Endodermal cell (in vitro differentiated cells): ENCODE data around the gene BPIFB6. TPM values are rescaled to one million over a fixed set of nuclear protein-coding genes. Genes with fewer than 3 reads are reported as not detected.
A peak's percentile ranks its signal among the peaks of the same experiment; 100 is the strongest.

Experiments used
- DNase-seq: peaks from one replicate; pipeline ENCODE4 v3.0.0-alpha.2; 2017
- H3K27ac ChIP-seq: 2 replicates; pipeline ENCODE4 v1.5.1; 2013; ENCODE audit warnings: mild to moderate bottlenecking, low read depth, low read length, moderate library complexity
- H3K27me3 ChIP-seq: 2 replicates; pipeline ENCODE4 v1.6.1; 2013; ENCODE audit warnings: mild to moderate bottlenecking, low read length, moderate library complexity; ENCODE audit not compliant: insufficient read depth, control insufficient read depth, poor library complexity, severe bottlenecking
- H3K36me3 ChIP-seq: 2 replicates; pipeline ENCODE4 v1.7.0; 2013; ENCODE audit warnings: mild to moderate bottlenecking, low read length, moderate library complexity; ENCODE audit not compliant: control insufficient read depth, insufficient read depth
- H3K4me1 ChIP-seq: one replicate; pipeline ENCODE4 v1.7.0; 2013; ENCODE audit warnings: low read length; ENCODE audit not compliant: control insufficient read depth, insufficient read depth
- H3K4me3 ChIP-seq: 2 replicates; pipeline ENCODE4 v1.5.1; 2013; ENCODE audit warnings: mild to moderate bottlenecking, low read length, moderate library complexity
- H3K9ac ChIP-seq: 2 replicates; pipeline ENCODE4 v1.6.1; 2013; ENCODE audit warnings: mild to moderate bottlenecking, low read length, moderate library complexity; ENCODE audit not compliant: poor library complexity, severe bottlenecking; ENCODE audit errors: extremely low read depth
- H3K9me3 ChIP-seq: 2 replicates; pipeline ENCODE4 v1.6.1; 2013; ENCODE audit warnings: mild to moderate bottlenecking, low read length, moderate library complexity; ENCODE audit not compliant: control insufficient read depth
- H3K27ac Mint-ChIP-seq: 2 replicates; pipeline ENCODE4 v1.8.0; 2020; ENCODE audit warnings: mixed read lengths
- H3K27me3 Mint-ChIP-seq: 2 replicates; pipeline ENCODE4 v1.8.0; 2021; ENCODE audit warnings: mild to moderate bottlenecking, mixed read lengths; ENCODE audit not compliant: insufficient read depth
- H3K36me3 Mint-ChIP-seq: 2 replicates; pipeline ENCODE4 v1.8.0; 2020; ENCODE audit warnings: low read depth, mixed read lengths
- H3K4me1 Mint-ChIP-seq: 2 replicates; pipeline ENCODE4 v1.8.0; 2020; ENCODE audit warnings: mixed read lengths
- H3K4me3 Mint-ChIP-seq: 2 replicates; pipeline ENCODE4 v1.8.0; 2020; ENCODE audit warnings: mild to moderate bottlenecking, moderate library complexity, mixed read lengths
- H3K9me3 Mint-ChIP-seq: 2 replicates; pipeline ENCODE4 v1.8.0; 2020; ENCODE audit warnings: mild to moderate bottlenecking, mixed read lengths
- WGBS, 2 experiments: methylation state at CpG; one replicate each; pipeline versions ENCODE4 v1.1.5 to v1.1.7; 2013; ENCODE audit warnings: missing lambda C conversion rate in 2 of 2, mixed read lengths in 1 of 2; ENCODE audit not compliant: insufficient coverage in 1 of 2, insufficient read length in 1 of 2; 5-methylcytosine and 5-hydroxymethylcytosine counted together
- long read RNA-seq, 4 experiments: library from polyadenylated mRNA in 2 of 4; library from RNA in 1 of 4; library from capped mRNA in 1 of 4; stranded (forward) in 3 of 4; unstranded in 1 of 4; transcript quantifications; one replicate each; pipeline ENCODE4 v2.0.0, GENCODE V29; 2020 to 2021; ENCODE audit warnings: inconsistent platforms in 1 of 4
- polyA plus RNA-seq, 2 experiments: library from polyadenylated mRNA; stranded (reverse); fragments of 50-300 nt; gene quantifications; one replicate each; pipeline ENCODE4 v1.2.3, GENCODE V29; 2013
- total RNA-seq, 2 donors: library from RNA; stranded (reverse); fragmentation: NEBNext Ultra II Directional in 1 of 2; extraction: Animal tissue kit (Norgen Biotek cat#: 25700) in 1 of 2; gene quantifications; 2 replicates in 1 of 2; 3 replicates in 1 of 2; pipeline ENCODE4 v1.2.1, GENCODE V29; 2021
- TF ChIP-seq, protein P1 (sequence below): fragments of 200-600 bp; sonication (generic); conservative IDR thresholded peaks from 2 replicates; pipeline ENCODE4 v1.5.0; 2021; ENCODE audit warnings: antibody characterized with exemption, mild to moderate bottlenecking

BPIFB6 gene
- not detected for total RNA-seq
- polyA plus RNA-seq (2013, experiment 1 of 2): not detected
- not detected for polyA plus RNA-seq (2013, experiment 2 of 2)
- long read RNA-seq, experiment 1: 0 reads
- long read RNA-seq, experiment 2: 0 reads
- long read RNA-seq, experiment 3: 0 reads
- long read RNA-seq, experiment 4: 0 reads

GRCh38 chr20:33031531-33031930 is at the start of gene BPIFB6:
BPIFB6 (plus strand) TSS chr20:33031648; CDS start chr20:33031648, 0 bp downstream.
- Histone ChIP-seq H3K9ac (no peak within 1 kb of the TSS), H3K27me3 (no peaks in the 10 kb centered on the region), H3K36me3 (no peaks in the 10 kb centered on the region), H3K9me3 (no peaks in the 10 kb centered on the region), H3K27ac (no peak within 1 kb of the TSS), H3K4me1 (no peaks in the 10 kb centered on the region), H3K4me3 (no peak within 1 kb of the TSS)
- Mint-ChIP-seq H3K4me1 (no peaks in the 10 kb centered on the region), H3K4me3 (no peak within 1 kb of the TSS), H3K9me3 (no peaks in the 10 kb centered on the region), H3K27me3 (peaks cover 11% of the 10 kb centered on the region), H3K36me3 (no peaks in the 10 kb centered on the region), H3K27ac (peak within 1 kb of the TSS; percentile 31)
- no peak for DNase-seq
- TF ChIP-seq, protein P1, sequence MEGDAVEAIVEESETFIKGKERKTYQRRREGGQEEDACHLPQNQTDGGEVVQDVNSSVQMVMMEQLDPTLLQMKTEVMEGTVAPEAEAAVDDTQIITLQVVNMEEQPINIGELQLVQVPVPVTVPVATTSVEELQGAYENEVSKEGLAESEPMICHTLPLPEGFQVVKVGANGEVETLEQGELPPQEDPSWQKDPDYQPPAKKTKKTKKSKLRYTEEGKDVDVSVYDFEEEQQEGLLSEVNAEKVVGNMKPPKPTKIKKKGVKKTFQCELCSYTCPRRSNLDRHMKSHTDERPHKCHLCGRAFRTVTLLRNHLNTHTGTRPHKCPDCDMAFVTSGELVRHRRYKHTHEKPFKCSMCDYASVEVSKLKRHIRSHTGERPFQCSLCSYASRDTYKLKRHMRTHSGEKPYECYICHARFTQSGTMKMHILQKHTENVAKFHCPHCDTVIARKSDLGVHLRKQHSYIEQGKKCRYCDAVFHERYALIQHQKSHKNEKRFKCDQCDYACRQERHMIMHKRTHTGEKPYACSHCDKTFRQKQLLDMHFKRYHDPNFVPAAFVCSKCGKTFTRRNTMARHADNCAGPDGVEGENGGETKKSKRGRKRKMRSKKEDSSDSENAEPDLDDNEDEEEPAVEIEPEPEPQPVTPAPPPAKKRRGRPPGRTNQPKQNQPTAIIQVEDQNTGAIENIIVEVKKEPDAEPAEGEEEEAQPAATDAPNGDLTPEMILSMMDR: no peak
- 90 to 96% methylated on average over 6 to 9 of the region's 10 CpGs for WGBS, 2 experiments

- Histone ChIP-seq H3K9me3 (no peaks in the 10 kb centered on the region), H3K4me1 (no peaks in the 10 kb centered on the region), H3K27ac (no peak overlapping the region), H3K9ac (no peak overlapping the region), H3K4me3 (no peak overlapping the region), H3K36me3 (no peaks in the 10 kb centered on the region), H3K27me3 (no peaks in the 10 kb centered on the region)
- TF ChIP-seq, protein P1: no peak
- 90 to 94% methylated on average over 9 to 10 of the region's 10 CpGs for WGBS, 2 experiments
- Mint-ChIP-seq H3K27me3 (no peaks in the 10 kb centered on the region), H3K27ac (no peak overlapping the region), H3K4me3 (no peak overlapping the region), H3K9me3 (peaks cover under 1% of the 10 kb centered on the region), H3K36me3 (no peaks in the 10 kb centered on the region), H3K4me1 (peaks cover 24% of the 10 kb centered on the region)
- no peak for DNase-seq
Observed at GRCh38 chr20:32982617-32983458, 48.6 kb upstream of the BPIFB6 start.

GRCh38 chr20:32983459-32984112 is 47.9 kb upstream of the BPIFB6 start:
- 87 to 88% methylated on average over 9 to 12 of the region's 12 CpGs for WGBS, 2 experiments
- H3K9me3 Mint-ChIP-seq: no peaks in the 10 kb centered on the region

More at GRCh38 chr20:32983459-32984112, 47.9 kb upstream of the BPIFB6 start:
- Histone ChIP-seq H3K27me3 (no peaks in the 10 kb centered on the region), H3K9ac (no peak overlapping the region), H3K4me1 (no peaks in the 10 kb centered on the region), H3K9me3 (no peaks in the 10 kb centered on the region), H3K27ac (no peak overlapping the region), H3K36me3 (no peaks in the 10 kb centered on the region), H3K4me3 (no peak overlapping the region)
- H3K4me3 Mint-ChIP-seq: no peak overlapping the region
- no peak for DNase-seq
- no peak overlapping the region for H3K27ac Mint-ChIP-seq
- no peaks in the 10 kb centered on the region for H3K36me3 Mint-ChIP-seq
- no peaks in the 10 kb centered on the region for H3K27me3 Mint-ChIP-seq
- peaks cover 21% of the 10 kb centered on the region for H3K4me1 Mint-ChIP-seq
- TF ChIP-seq, protein P1: no peak
